Raji (cell line): ENCODE results near the gene PNMA8C.

Experiments used
- POLR2A ChIP-seq: IDR thresholded peaks from 2 replicates; pipeline ENCODE4 v1.6.1; 2011; ENCODE audit warnings: low read depth, low read length, control low read depth; ENCODE audit not compliant: insufficient read depth

PNMA8C gene

DNA sequence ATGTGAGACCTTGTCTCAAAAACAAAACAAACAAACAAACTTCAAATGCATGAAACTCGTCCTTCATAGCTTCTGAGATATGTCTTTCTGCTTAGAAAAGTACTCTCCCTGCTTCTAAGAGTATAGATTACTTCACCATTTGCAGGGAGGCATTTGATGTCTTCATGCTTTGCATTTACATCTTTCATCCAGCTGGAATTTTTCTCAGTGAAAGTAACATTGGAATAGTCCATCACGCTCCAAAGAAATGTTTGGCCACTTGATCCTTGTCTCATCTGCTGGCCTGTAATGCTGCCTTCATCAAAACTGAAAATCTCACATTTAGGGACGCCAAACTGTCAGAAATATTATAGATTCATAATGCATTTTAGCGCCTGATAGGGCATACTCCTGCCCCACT lies 23.4 kb upstream of the PNMA8C start:
- TF ChIP-seq POLR2A, result no peak

DNA sequence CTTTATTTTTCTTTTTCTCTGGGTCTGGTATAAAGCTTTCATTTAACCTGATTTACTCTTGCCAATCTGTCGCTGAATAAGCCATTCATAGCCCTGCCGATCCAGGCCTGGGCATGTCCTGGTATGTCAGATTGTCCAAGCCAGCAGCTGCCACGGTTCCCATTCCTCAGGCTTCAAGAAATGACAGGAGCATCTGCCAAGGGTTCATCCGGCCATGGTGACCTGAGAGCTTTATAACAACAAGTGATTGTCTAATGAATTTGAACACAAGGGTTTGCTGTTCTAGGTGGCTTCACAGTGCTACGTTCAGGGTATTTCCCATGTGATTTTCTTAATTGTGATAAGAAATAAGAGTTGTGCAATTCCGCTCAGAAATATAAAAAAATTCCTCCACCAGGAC lies 22.6 kb upstream of the PNMA8C start:
- no peak for TF ChIP-seq POLR2A

- TF ChIP-seq POLR2A, result no peak
Observed at GRCh38 chr19:46450737-46451136, 22.0 kb upstream of the PNMA8C start.

DNA sequence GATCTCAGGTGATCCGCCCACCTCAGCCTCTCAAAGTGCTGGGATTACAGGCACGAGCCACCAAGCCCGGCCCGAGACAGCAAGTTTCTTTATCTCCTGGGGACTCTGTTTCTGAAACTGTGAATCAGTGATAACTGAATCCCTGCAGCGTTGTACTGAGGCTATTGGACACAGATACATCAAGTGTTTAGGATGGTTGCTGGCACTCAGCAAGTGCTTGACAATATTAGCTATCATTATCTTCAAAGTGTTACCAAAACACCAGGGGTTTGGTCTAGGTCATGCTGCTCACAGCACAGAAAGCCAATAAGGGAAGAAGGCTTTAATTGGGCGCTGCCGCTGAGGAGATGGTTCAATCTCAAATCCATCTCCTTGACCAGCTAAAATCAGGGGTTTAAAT lies 20.5 kb upstream of the PNMA8C start:
- no peak for TF ChIP-seq POLR2A

DNA sequence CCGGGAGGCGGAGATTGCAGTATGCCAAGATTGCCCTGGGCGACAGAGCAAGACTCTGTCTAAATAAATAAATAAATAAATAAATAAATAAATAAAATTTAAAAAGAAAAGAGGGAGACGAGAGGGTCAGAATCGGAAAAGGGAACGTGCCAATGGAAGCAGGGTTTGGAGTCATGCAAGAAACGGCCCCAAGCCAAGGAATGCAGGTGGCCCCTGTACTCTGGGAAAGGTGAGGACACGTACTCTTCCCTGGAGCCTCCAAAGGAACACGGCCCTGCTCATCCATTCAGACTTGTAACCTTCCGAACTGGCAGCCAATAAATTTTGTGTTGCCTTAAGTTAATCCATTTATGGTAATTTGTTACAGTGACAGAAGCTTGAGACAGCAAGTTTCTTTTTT lies 19.9 kb upstream of the PNMA8C start:
- no peak for TF ChIP-seq POLR2A

GRCh38 chr19:46447824-46448223 lies 19.1 kb upstream of the PNMA8C start:
- TF ChIP-seq POLR2A, result no peak

DNA sequence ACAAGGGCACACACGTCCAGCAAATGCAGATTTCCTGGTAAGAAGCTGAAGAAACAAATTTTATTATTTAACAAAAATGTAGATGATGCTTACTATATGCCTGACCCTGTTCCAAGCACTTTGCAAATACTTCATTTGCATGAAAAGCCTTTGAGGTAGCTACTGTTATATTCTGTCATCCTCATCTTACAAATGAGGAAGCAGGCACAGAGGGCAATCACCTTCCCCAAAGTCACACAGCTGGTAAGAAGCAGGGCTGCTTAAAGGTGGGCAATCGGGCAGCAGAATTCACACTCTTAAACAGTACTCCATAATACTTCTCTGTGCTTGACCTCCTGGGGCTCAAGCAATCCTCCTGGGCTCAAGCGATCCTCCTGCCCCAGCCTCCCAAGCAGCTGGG lies 18.3 kb upstream of the PNMA8C start:
- no peak for TF ChIP-seq POLR2A

- no peak for TF ChIP-seq POLR2A
Observed at GRCh38 chr19:46446021-46446420, 17.3 kb upstream of the PNMA8C start.

GRCh38 chr19:46442808-46443450 lies 14.2 kb upstream of the PNMA8C start:
- TF ChIP-seq POLR2A, result no peak

- no peak for TF ChIP-seq POLR2A
Observed at GRCh38 chr19:46441866-46442265, 13.1 kb upstream of the PNMA8C start.

- no peak for TF ChIP-seq POLR2A
Observed at GRCh38 chr19:46435009-46435408, 6.3 kb upstream of the PNMA8C start.

DNA sequence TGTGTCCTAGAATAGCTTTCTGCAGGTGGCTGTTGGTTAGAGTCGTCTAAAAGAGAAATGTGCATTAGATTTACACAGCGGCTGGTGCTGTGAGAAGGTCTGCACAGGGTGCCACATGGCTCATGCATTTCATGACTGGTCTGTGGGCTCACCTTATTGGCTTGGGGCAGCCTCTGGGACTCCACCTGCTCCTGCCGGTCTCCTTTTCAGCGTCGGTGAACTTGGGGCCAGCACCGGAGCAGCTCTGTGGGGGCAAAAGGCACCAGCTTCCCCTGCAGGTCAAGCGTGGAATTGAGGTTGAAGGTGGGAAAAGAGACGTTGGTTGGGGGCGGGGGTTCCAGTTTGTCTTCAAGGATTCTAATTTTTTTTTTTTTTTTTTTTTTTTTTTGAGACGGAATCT lies 3.1 kb upstream of the PNMA8C start:
- TF ChIP-seq POLR2A, result no peak

DNA sequence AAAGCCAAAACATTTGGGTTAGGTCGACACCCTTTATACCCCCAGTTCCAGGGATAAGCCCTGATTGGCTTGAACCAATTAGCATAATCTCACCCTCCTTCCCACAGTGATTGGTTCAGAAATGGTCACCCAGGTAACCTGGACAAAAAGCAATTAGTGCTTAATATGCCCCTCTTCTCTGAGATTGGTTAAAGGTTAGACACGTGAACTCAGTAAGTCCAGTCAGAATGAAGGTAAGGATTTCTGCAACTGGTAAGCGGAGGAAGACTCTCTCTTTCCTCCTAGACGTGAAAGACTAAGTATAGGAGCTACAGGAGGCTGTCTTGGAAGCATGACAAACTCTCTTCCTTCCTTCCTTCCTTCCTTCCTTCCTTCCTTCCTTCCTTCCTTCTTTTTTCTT lies 1.3 kb upstream of the PNMA8C start:
- no peak for TF ChIP-seq POLR2A

DNA sequence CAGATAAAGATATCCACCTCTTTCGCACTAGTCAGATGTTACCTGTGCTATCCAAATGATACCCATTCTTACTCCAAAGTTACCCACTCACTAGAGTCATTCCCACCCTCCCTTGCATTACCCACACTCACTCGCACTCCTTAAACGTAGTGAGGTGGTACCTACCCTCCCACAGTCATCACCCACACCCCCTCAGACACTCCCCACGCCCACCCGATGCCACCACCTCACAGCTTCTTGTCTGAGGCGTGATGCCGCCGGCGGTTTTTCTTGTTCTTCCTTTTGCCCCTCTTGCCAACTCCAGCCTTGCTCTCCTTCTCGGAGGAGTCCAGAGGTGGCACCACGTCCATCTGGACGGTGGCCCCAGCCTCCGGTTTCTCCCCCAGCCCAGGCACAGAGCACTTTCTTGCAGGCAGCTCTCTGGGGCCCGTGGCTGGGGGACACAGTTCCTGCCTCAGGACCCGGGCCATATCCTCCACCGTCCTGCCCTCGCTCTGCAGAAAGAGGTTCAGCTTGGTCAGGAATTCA lies 1.2 kb downstream of the PNMA8C start:
- no peak for TF ChIP-seq POLR2A

GRCh38 chr19:46426506-46427162 lies 2.1 kb downstream of the PNMA8C start:
- no peak for TF ChIP-seq POLR2A

DNA sequence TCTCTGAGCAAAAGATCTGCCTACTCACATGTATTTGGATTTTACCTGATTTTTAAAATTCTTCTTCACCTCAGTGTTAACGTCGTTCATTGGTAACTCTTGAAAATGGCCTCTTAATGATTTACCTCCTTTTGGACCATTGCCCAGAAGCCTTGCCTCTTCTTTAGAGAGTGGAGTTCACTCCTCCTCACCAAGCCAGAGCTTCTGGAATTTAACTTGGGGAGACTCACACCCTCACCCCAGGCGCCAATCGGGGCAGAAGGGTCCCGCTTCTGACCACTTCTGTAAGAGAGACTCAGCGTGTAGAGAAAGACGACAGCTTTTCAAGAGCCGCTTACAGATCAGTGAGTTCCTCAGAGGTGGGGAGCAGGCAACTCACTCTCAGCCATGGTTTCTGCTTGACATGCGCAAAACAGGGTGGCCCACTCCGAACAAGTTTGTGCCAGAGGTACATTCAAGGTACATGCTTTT lies 2.7 kb downstream of the PNMA8C start:
- TF ChIP-seq POLR2A, result no peak
